Hair follicle dermal papilla cell (primary cell): ENCODE results near the gene HS3ST3A1. TPM values are rescaled to one million over a fixed set of nuclear protein-coding genes. Genes with fewer than 3 reads are reported as not detected.

Experiments
- small RNA-seq: library from RNA; depleted of rRNA; stranded (forward); fragments of <200 nt; gene quantifications from one replicate; pipeline ENCODE3, GENCODE V24; 2012
- total RNA-seq: library from RNA; depleted of rRNA; stranded (reverse); fragments of >200 nt; gene quantifications from 2 replicates; pipeline ENCODE4 v1.2.3, GENCODE V29; 2012

Gene HS3ST3A1
- total RNA-seq, result 33.2 and 40.1 TPM in 2 replicates

DNA sequence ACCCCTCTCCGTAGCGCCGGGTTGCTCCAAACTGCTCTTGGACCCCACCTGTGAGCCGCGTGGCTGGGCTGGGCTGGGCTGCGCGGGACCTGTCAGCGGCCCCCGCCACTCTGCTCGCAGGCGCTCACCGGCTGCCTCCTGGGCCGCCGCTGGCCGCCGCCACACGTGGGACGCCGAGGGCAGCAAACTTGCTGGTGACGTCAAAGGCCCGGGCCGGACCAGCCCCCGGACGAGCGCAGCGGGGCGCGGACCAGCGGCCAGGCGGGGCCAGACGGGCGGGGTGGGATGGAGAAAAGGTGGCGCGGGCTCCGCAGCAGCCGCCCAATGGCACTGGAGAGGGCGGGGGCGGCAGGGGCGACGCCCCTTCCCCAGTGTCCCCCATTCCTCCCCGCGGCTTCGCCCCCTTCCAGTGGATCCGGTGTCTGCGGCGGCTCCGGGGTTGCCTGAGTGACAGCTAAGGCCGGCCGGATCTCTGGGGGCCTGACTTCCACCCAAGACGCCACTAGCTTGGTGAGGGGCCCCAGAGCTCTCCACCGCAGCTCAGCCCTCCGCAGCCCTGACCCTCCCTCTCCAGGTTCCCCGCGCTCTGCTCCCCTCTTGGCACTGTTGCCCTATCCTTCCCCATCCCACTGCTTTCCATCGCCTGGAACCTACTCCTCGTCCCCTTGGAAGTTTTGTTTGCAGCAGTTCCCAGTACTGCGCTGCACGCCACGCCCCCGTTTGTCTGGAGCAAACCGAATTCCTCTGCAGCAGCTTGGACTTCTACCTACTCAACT lies at the start of gene HS3ST3A1:
HS3ST3A1 (minus strand) TSS at position 154 of the 776 bp plus-strand sequence. CDS start 800 bp downstream, outside the sequence.

Small RNAs within 50 kb of the gene (small RNA-seq; reads per million reads assigned to genes)
- not detected for gene MIR548H3
